Activated gamma-delta T cell treated with Interleukin-2 at 50 U/mL for 16 hours (primary cell): ENCODE data around the gene ECE1.
"Not testable (repeated sequence)": the region's sequence is repeated elsewhere in the genome, so short reads cannot be mapped to it uniquely, and the experiment has no call there.

Source experiments
- DNase-seq: peaks from one replicate; pipeline ENCODE4 v3.0.0-alpha.2; 2020

Gene ECE1

DNA sequence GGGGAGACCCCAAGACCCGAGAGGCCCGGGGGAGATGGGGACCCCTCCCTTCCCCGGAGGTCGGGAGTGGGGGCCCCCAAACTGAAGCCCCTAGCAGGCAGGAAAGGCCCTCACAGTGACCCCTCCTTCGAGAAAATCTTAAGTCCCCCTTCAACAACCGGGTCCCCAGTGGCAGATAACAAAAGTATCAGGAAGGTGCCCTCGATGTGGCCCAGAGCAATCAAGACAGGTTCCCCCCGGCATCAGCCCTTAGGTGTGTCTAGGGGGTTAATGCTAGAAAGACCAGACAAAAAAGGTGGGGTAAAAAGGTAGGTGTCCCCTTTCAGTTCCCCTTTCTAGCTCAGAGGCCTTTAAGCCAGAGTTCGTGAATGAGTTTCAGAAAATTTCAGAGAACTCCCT is 282 bp upstream of the ECE1 start:
- peak; percentile 19 for DNase-seq

DNA sequence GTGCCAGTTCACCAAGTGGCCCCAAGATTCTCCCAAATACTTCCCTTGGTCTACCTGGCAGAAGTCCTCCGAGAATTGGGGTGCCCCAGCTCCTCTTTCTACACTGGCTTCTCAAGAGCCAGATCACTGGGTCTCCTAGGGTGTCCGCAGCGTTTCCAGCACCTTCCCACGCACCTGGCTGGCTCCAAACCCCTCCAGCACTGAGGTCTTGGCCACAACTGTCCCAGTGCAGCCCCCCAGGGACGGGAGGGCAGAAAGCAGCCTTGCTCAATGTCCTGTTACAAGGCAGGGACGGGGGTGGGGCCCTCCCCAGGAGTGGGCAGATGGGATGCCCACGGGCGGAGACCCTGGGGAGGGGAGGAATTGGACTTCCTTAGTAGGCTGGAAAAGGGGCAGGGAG is 1.1 kb downstream of the ECE1 start:
- DNase-seq, result no peak

DNA sequence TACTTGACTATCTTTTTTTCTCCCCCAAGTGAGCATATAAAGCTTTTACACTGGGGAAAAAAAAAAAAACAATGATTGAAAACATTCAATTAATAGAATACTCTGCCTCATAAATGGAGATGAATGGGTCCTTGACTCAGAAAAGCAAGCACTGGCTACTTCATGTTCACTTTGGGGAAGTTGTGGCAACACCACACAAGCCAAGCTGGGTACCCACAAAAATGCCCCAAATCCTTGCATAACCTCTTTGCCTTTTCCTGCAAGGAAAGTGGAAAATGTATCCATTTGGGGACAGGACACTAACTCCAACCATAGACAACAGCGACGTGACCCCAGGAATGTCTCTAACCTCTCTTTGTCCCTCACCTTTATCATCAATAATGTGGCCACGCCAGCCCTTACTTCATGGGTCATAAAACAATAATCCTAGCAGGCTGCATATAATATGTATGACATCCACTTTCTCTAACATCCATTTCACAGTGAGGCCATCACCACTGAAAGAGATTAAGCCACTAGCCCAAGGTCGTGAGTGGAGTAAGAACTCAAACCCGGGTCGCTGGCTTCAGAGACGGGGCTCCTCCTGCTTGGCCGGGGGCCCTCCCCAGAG is 2.3 kb downstream of the ECE1 start:
- DNase-seq, result no peak

DNA sequence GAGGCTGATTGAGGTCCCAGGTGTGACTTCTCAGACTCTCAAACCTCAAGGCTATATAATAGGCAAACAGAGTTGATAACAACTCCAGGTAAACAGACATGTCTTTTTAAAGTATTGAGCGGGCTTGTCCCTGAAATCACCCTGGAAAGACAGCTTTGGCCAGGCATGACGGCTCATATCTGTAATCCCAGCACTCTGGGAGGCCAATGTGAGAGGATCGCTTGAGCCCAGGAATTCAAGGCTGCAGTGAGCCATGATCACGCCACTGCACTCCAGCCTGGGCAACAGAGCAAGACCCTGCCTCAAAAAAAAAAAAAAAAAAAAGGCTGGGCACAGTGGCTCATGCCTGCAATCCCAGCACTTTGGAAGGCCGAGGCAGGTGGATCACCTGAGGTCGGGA is 4.9 kb downstream of the ECE1 start:
- not testable (repeated sequence) for DNase-seq

DNA sequence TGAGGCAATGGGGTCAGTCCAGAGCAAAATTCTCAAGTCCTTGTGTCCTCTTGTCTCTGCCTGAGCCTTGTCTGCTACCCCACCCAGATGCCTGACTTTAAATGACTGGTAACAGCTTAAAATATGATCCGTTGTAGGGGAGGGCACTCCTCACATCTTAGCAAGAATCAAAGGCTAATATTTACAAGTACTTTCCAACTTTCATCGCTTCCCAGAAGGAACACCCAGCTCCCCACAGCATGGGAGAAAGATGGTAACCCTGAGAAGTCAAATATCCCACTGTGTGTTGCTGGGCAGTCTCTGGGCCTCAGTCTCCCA is 5.2 kb downstream of the ECE1 start:
- DNase-seq, result no peak

DNA sequence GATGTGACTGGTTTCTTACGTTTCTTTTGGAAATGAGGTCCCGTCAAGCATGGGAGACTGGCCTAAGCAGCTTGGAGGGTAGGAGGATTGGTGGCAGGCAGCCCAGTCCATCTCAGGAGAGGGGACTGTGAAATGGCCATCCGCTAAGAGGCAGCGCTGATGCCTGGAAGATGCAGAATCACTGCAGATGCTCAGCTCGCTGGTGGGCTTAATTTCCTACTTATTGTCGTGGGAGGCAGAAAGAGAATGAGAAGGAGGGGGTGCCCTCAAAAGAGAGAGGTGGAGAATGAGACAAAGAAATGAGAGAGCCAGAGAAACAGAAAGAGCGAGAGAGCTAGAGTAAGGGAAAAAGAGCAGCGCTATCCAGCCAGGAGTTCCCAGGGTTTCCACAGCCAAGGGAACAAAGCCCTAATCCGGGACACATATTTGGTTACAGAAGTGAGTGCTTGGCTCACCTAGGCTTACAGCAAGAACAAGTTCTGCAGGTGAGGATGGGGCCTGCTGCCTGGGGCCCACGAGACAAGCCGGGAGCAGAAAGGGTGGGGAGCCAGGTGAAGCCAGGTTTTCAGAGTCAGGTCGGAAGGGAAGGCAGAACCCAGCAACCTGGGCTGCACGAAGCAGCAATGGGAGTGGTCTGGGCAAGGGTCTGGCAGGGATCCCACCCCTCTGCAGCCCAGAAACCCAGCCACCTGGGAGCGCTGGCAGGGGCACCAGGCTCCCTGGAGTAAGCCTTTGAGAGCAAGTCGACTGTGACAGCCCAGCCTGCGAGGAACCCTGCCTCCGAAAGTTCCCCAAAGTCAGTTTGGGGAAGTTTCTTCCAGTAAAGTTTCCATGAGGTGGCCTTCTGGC is 5.8 kb downstream of the ECE1 start:
- no peak for DNase-seq

DNA sequence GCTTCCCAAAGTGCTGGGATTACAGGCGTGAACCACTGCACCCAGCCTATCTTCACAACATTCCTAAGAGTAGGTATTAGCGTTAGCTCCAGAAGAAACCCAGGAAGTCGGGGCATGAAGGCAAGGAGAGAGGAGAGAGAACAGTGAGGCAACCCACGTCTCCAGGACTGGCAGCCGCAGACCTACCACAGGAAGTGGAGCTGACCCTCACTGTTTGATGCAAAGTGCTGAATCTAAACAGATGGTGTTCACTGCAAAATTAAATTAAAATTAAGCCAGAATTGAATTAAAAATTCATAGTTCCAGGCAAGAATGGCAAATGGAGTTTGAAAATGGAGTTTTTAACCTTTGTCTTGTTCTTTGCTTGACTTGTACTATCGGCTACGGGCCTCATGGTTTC is 6.7 kb downstream of the ECE1 start:
- no peak for DNase-seq

DNA sequence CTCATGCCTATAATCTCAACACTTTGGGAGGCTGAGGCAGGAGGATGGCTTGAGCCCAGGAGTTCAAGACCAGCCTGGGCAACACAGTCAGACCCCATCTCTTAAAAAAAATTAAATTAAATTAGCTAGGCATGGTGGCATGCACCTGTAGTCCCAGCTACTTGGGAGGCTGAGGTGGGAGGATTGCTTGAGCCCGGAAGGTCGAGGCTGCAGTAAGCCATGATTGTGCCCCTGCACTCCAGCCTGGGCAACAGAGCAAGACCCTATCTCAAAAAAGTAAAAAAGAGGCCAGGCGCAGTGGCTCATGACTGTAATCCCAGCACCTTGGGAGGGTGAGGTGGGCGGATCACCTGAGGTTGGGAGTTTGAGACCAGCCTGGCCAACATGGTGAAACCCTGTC is 8.2 kb downstream of the ECE1 start:
- DNase-seq, result not testable (repeated sequence)

DNA sequence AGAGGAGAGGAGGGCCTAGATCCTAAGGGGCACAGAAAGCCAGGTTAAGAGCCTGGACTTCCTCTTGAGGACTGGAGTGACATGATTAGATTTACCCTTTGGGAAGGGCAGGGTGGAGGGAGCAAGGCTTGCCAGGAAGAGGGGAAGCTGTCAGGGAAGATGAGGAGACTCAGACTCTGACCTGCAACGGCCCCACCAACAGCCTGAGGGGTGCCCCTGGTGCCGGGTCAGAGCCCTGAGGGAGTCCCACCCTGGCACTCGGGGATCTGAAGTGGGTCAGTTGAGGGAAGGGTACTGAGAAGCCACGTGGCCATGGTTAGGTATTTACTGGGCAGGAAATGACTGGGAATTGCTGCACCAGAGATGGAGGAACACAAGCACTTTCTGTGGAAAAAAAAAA is 9.8 kb downstream of the ECE1 start:
- no peak for DNase-seq

DNA sequence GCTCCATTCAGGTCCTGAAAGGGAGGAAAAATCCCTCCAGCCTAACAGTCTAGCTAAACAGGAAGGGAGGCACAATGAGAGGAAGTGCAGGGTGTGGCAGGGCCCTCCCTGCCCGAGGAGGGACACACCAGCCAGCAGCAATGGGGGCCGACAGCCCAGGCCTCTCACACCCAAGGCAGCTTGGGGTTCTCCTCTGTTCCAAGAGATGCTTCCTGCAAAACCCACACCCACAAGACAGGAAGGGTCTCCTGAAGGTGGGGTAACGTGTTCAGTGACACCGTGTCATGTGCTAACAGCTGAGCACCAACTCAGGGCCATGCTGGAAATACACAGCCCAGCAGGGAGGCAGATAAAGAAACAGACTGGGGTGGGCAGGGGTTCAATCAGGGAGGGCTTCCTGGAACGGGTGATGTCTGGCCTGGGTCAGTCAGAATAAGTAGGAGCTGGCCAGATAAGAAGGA is 10.2 kb downstream of the ECE1 start:
- DNase-seq, result no peak

DNA sequence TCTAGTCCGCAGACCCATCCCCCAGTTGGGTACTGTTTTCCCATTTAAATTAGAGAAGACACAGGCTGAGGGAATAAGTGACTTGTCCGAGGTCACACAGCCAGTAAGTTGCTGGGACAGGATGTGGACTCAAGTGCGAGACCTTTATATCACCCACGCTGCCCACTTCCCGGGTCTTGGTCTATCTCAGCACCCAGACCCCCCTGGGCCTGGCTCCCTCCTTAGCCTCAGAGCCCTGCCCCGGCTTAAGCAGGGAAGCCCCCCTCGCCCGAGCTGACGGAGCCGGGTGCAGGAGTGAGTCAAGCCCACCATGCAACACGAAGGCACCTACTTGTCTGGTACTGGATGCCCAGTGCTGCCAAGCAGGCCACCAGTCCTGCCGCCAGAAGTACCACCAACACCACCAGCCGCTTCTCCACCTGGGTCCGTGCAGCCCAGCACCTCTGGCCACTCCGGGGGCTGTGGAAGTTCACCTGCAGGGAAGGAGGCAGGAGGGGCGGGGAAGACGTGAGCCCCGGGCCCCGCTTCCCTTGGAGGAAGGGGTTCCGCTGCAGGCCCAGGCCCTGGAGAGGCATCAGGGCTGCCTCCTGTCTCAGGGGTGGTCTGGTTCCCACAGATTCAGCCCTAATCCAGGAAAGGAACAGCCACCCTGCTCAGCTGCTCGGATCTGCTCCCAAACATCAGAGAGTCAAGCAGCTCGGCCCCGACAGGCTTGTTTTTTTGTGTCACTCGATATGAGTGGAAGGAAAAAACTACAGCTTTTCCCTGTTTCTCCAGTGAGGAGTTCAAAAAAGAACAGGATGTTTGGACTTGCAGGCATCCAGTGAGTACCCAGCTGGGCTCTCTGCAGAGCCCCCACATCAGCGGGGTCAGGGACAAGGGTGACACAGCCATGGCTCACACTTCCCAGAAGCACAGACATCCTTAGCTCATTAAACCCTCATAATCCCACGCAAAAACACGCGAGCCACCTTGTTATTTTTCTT is 11.1 kb downstream of the ECE1 start:
- DNase-seq, result no peak

DNA sequence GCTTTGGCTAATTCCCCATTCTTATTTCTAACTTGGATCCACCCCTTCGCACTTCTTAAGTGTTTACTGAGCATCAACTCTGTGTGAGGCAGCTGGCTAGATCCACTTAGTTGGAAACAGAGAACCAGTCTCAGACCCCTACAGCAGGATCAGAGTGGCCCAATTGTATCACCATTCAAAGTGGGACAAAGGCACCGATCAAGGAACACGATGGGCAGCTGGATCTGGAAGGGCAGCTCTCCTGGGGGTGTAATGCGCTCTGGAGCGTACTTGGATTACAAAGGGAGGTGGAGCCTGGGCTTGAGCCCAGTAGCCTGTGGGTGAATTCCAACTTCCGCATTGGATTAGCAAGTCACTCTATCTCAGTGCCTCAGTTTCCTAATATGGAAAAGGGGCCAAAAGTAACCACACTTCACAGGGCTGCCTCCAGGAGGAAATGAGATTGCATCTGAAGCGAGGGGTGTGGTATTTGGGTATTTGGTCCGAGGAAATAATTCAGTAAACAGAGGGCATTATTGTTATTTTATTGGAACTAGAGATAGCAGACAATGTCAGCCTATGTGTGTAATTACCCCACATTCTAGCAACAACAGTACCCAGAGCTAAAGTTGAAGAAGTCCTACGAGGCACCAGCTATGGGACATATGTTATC is 11.9 kb downstream of the ECE1 start:
- no peak for DNase-seq

DNA sequence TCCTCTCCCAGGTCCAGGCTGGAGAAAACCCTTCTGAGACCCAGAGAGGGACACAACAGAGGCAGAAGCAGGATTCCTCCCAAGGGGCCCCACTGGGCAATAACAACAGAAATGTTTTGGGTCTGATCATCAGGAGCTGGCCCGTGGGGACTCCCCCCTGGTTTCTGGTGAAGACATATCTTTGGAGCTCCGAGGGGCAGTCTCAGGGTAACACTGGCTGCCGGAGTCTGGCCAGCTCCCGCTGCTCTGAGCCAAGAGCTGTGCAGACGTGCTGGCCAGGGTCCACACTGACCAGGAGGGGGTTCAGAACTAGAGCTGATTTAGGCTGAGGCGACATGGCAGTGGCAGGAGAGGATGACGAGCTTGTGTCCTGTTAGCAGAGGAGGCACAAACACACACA is 13.1 kb downstream of the ECE1 start:
- DNase-seq, result no peak

DNA sequence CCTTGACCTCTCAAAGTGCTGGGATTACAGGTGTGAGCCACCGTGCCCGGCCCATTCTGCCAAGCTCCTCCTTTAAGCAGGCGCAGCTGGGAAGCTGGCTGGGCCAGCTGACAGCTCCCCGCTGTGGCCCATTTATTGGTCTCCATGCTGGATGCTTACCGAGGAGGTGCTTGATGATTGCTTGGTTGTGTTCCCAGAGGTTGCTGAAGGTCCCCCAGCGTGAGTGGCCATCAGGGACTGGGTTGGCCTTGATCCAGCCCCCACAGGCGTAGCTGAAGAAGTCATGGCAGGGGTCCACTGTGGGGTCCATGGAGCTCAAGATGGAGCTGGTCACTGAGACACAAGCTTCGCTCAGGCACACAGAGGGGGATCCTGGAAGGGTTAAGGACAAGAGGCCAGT is 17.7 kb downstream of the ECE1 start:
- no peak for DNase-seq

DNA sequence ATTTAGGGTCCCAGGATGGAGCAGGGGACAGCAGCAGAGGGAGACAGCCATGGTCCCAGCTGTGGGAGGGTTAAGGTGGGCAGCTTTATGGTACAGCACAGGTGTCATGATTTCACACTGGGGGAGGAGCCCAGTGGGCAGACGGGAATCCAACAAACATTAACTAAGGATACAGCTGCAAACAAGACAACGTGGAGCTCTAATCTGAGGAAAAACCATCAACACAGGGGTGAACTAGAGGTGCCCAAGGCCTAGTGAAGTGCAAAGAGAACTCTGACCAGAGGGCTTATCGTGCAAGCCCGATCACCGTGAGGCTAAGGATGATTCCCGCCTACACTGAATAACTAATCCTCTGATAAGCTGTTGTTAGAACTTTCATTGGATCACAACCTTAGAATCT is 18.7 kb downstream of the ECE1 start:
- no peak for DNase-seq

DNA sequence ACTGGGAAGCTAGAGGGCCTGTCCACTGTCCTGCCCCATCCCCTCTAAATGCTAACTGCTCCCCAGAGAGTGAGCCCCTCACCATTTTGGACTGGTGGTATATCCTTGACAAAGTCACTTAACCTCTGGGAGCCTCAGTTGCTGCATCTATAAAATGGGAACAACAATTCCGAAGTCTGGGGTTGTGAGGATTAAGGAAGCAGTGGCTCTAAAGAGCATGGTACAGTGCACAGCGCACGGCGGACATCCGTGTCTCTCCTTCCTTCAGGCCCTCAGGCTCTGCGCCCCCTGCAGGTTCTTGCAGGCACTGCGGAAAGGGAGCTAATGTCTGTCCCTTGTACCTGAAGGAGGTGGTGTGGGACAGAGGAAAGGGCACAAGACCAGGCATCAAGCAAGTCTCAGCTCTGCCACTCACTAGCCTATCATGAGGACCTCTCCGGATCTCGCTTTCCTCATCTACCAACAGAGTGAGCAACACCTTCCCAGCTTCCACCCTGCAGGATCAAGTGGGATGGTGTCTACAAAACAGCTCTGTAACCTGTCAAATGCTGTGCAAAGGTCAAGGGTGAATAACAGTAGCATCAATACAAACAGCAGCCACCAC is 20.1 kb downstream of the ECE1 start:
- peak; percentile 84 for DNase-seq

DNA sequence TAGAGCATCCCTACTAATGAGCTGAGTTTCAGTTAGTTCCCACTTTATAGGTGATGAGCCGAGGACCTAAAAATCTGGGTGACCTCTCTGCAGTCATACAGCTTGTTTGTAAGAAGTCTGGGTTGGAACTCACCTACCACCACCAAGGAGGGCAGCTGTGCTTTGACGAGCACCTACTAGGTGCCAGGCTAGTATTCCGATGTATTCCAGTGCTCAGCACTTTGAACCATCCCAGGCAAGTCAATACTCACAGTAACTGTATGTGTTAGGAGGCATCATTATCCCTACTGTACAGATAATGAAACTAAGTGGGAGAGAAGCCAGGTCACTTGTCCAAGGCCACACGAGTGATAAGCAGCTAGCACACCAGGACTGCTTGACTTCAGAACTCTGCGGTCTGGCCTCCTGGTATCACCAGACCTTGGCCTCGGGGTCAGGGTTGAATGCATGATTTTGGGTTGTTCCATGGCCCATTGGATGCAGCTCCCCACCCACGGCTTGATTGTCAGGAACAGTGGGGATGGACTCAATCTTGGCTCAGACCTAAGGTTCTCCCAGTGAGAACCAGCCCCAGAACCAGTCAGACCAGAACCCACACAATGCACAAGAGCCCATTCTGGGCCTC is 20.7 kb downstream of the ECE1 start:
- no peak for DNase-seq

DNA sequence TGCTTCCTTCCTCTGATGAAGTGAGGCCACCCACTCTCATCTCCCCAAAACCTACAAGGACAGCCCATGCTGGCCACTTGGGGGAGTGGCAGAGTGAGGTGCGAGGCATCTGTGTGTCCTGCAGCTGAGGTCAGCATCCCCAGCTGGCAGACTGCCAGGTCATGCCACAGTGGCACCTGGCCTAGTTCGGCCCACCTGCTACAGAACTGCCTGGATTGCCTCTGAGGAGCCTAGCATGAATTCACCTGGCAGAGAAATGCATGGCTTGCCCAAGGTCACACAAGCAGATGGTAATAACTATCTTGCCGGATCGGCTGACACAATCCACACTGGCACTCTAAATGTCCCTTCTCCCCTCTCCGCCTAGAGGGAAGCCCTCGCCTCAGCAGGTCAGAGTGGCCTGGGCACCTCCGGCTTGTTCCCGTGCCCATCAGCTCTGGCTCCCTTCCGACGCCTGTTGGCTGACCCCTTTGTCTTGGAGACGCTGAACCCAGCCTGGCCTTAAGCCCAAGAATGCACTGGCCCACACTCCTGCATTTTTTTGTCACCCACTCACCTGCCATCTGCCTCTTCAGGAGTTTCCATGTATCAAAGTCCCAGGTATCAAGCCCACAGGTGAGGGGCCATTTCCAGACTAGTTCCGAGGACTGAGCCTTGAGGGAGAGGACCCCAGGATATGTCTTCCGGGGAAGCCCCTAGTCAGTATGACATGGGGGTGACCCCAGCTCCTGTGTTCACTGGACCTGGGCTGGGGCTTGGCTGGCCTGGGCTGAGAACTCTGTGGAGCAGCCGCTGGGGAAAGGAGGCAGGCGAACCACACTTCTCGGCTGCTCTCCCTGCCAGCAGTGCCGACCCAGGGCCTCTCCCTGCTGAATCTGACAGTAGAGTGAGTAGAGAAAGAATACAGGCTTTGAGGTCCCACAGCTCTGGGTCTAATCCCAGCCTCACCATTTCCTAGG is 21.7 kb downstream of the ECE1 start:
- DNase-seq, result no peak

DNA sequence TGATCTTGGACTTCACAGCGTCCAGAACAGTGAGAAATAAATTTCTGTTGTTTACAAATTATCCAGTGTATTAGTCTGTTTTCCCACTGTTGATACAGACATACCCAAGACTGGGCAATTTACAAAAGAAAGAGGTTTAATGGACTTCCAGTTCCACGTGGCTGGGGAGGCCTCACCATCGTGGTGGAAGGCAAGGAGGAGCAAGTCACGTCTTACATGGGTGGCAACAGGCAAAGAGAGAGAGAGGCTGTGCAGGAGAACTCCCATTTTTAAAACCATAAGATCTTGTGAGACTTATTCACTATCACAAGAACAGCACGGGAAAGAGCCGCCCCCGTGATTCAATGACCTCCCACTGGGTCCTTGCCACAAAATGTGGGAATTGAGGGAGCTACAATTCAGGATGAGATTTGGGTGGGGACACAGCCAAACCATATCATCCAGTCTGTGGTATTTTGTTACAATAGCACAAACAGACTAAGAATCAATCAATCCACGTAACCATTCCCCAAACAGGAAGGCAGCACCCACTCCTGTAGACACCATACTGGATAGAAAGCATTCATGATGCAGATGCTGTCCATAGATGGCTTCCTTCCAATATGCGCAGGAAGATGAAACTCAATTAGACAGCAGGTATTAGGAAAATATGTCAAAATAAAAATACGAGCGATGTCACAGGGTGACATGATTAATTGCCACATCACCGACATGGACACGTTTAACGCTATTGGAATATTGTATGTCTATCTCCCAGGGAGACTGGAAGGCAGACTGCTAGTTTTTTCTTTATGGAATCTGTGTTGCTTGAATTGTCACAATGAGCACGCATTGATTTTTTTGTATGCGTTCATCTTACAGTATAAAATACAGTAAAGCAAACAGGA is 22.8 kb downstream of the ECE1 start:
- DNase-seq, result no peak
